HCT116 (cell line): ENCODE results near the gene KRTAP1-4. TPM values are rescaled to one million over a fixed set of nuclear protein-coding genes. Genes with fewer than 3 reads are reported as not detected.

Experiments
- ATAC-seq: fragments of 200-7000 bp; cut with Tn5 transposase; 2 replicates; pipeline ENCODE4 v1.9.1; 2020; ENCODE audit warnings: mild to moderate bottlenecking, moderate library complexity
- BruUV-seq: library from RNA; stranded (reverse); fragments of 400-500 nt; replicated peaks from 2 replicates; lab custom pipeline; 2021; lab: Mats Ljungman, UMichigan
- CTCF ChIA-PET: fragments of 300-600 bp; sonication (Branson Sonifier 250); formaldehyde crosslinking; loops from one replicate; lab custom pipeline; 2021; ENCODE audit warnings: antibody characterized with exemption; lab: Charles Lee
- POLR2A ChIA-PET: fragments of 300-600, 350-600 bp; sonication (Branson Sonifier 250); formaldehyde crosslinking; loops from one replicate; lab custom pipeline; 2021; ENCODE audit warnings: antibody characterized with exemption; lab: Charles Lee
- RAD21 ChIA-PET, 2 experiments: fragments of 300-600 bp; sonication (Branson Sonifier 250); formaldehyde crosslinking; loops; one replicate each; lab custom pipeline; 2023; ENCODE audit warnings: low total read pairs in 2 of 2; ENCODE audit not compliant: uncharacterized antibody in 2 of 2, unreplicated experiment in 2 of 2, low non-redundant PET in 1 of 2; lab: Charles Lee
- DNase-seq: peaks from one replicate; pipeline ENCODE4 v3.0.0-alpha.2; 2010; ENCODE audit warnings: low read depth, low spot score
- H2AFZ ChIP-seq: fragments of 200-600 bp; shearing (Covaris generic), sonication (generic); 2 replicates; pipeline ENCODE4 v1.6.1; 2017; ENCODE audit warnings: low read depth, mixed run types, mixed read lengths, antibody characterized with exemption, low read length; ENCODE audit not compliant: poor library complexity, severe bottlenecking
- H3K27ac ChIP-seq: 2 replicates; pipeline ENCODE4 v1.5.1; 2012; ENCODE audit warnings: low read depth, low read length
- H3K27me3 ChIP-seq: fragments of 200-600 bp; sonication (generic); 2 replicates; pipeline ENCODE4 v1.6.1; 2016; ENCODE audit warnings: mixed run types, low read length, mixed read lengths; ENCODE audit not compliant: insufficient read depth
- H3K36me3 ChIP-seq, 2 experiments: fragments of 200-500 bp in 1 of 2; fragments of 200-600 bp in 1 of 2; sonication (Bioruptor generic) in 1 of 2; sonication (generic) in 1 of 2; 2 replicates each; pipeline versions ENCODE4 v1.5.1 to v1.6.1; 2014 to 2016; ENCODE audit warnings: low read length in 2 of 2, inconsistent platforms in 1 of 2, mixed read lengths in 1 of 2, mixed run types in 1 of 2; ENCODE audit not compliant: insufficient read depth in 2 of 2, control insufficient read depth in 1 of 2
- H3K4me1 ChIP-seq, 2 experiments: fragments of 200-600 bp in 1 of 2; sonication (generic) in 1 of 2; 2 replicates each; pipeline versions ENCODE4 v1.5.1 to v1.6.1; 2012 to 2017; ENCODE audit warnings: low read length in 2 of 2, inconsistent platforms in 1 of 2, mild to moderate bottlenecking in 1 of 2, mixed read lengths in 1 of 2, mixed run types in 1 of 2, moderate library complexity in 1 of 2; ENCODE audit not compliant: insufficient read depth in 2 of 2, control insufficient read depth in 1 of 2
- H3K4me2 ChIP-seq: fragments of 200-600 bp; sonication (generic); 2 replicates; pipeline ENCODE4 v1.6.1; 2017; ENCODE audit warnings: mixed run types, low read length, mixed read lengths
- H3K4me3 ChIP-seq, 2 experiments: fragments of 200-600 bp in 1 of 2; sonication (generic) in 1 of 2; replicated peaks in 1 of 2; 2 replicates each; pipeline ENCODE4 v1.5.1; 2011 to 2016; ENCODE audit warnings: low read length in 2 of 2, control low read depth in 1 of 2, low read depth in 1 of 2, mild to moderate bottlenecking in 1 of 2, mixed read lengths in 1 of 2, mixed run types in 1 of 2
- H3K79me2 ChIP-seq: fragments of 200-600 bp; sonication (generic); 2 replicates; pipeline ENCODE4 v1.6.1; 2017; ENCODE audit warnings: mild to moderate bottlenecking, mixed run types, low read length, moderate library complexity, mixed read lengths; ENCODE audit not compliant: insufficient read depth
- H3K9ac ChIP-seq: fragments of 200-600 bp; sonication (generic); 2 replicates; pipeline ENCODE4 v1.6.1; 2016; ENCODE audit warnings: low read length, mixed read lengths
- H3K9me2 ChIP-seq: fragments of 200-600 bp; sonication (generic), shearing (Covaris generic); 2 replicates; pipeline ENCODE4 v1.6.1; 2017; ENCODE audit warnings: mixed run types, mild to moderate bottlenecking, moderate library complexity; ENCODE audit not compliant: insufficient read depth
- H3K9me3 ChIP-seq, 2 experiments: fragments of 200-500 bp in 1 of 2; fragments of 200-600 bp in 1 of 2; sonication (Bioruptor generic) in 1 of 2; sonication (generic) in 1 of 2; 2 replicates each; pipeline ENCODE4 v1.6.1; 2014 to 2017; ENCODE audit warnings: low read length in 2 of 2, mixed read lengths in 2 of 2, inconsistent platforms in 1 of 2, low read depth in 1 of 2, mild to moderate bottlenecking in 1 of 2, mixed run types in 1 of 2, moderate library complexity in 1 of 2; ENCODE audit not compliant: control insufficient read depth in 1 of 2, insufficient read depth in 1 of 2
- H4K20me1 ChIP-seq: fragments of 200-600 bp; sonication (generic), shearing (Covaris generic); 2 replicates; pipeline ENCODE4 v1.6.1; 2017; ENCODE audit warnings: mixed run types, mild to moderate bottlenecking, moderate library complexity; ENCODE audit not compliant: insufficient read depth
- ATF3 ChIP-seq: IDR thresholded peaks from 2 replicates; pipeline ENCODE4 v1.6.1; 2012
- CBX3 ChIP-seq: IDR thresholded peaks from 2 replicates; pipeline ENCODE4 v1.6.1; 2012; ENCODE audit warnings: low read depth
- CEBPB ChIP-seq: IDR thresholded peaks from 2 replicates; pipeline ENCODE4 v1.6.1; 2012; ENCODE audit warnings: low read depth
- EGR1 ChIP-seq: IDR thresholded peaks from 2 replicates; pipeline ENCODE4 v1.6.1; 2012; ENCODE audit warnings: low read depth
- ELF1 ChIP-seq: IDR thresholded peaks from 2 replicates; pipeline ENCODE4 v1.6.1; 2012; ENCODE audit warnings: low read depth, borderline replicate concordance
- EZH2 ChIP-seq: fragments of 200-600 bp; sonication (generic); IDR thresholded peaks from 2 replicates; pipeline ENCODE4 v1.6.1; 2017; ENCODE audit warnings: antibody characterized with exemption, mixed run types
- EZH2phosphoT487 ChIP-seq: fragments of 200-600 bp; IDR thresholded peaks from 2 replicates; pipeline ENCODE4 v1.6.1; 2018; ENCODE audit warnings: antibody characterized with exemption, borderline replicate concordance
- FOSL1 ChIP-seq: IDR thresholded peaks from 2 replicates; pipeline ENCODE4 v1.6.1; 2012; ENCODE audit warnings: low read depth
- JUND ChIP-seq: IDR thresholded peaks from 2 replicates; pipeline ENCODE4 v1.6.1; 2012
- MAX ChIP-seq: IDR thresholded peaks from 2 replicates; pipeline ENCODE4 v1.6.1; 2012
- POLR2A ChIP-seq: IDR thresholded peaks from 2 replicates; pipeline ENCODE4 v1.7.0; 2011; ENCODE audit warnings: borderline replicate concordance; ENCODE audit not compliant: insufficient read depth, insufficient read length; ENCODE audit errors: extremely low read depth
- POLR2AphosphoS5 ChIP-seq: IDR thresholded peaks from 2 replicates; pipeline ENCODE4 v1.6.1; 2011; ENCODE audit warnings: mild to moderate bottlenecking, low read depth, low read length, moderate library complexity
- RAD21 ChIP-seq: IDR thresholded peaks from 2 replicates; pipeline ENCODE4 v1.6.1; 2012; ENCODE audit warnings: low read depth, mild to moderate bottlenecking
- REST ChIP-seq: IDR thresholded peaks from 2 replicates; pipeline ENCODE4 v1.6.1; 2012; ENCODE audit warnings: low read depth
- SIN3A ChIP-seq: IDR thresholded peaks from 2 replicates; pipeline ENCODE4 v1.6.1; 2012; ENCODE audit warnings: low read depth
- SP1 ChIP-seq: IDR thresholded peaks from 2 replicates; pipeline ENCODE4 v1.6.1; 2012; ENCODE audit warnings: low read depth
- TCF7L2 ChIP-seq: IDR thresholded peaks from 2 replicates; pipeline ENCODE4 v1.7.0; 2011; ENCODE audit warnings: borderline replicate concordance, inconsistent platforms; ENCODE audit not compliant: insufficient read depth, insufficient read length; ENCODE audit errors: extremely low read depth
- YY1 ChIP-seq: IDR thresholded peaks from 2 replicates; pipeline ENCODE4 v1.6.1; 2011; ENCODE audit warnings: low read length, low read depth, moderate library complexity, mild to moderate bottlenecking; ENCODE audit not compliant: insufficient replicate concordance; ENCODE audit errors: extremely low read depth
- ZFX ChIP-seq: fragments of 450-650 bp; IDR thresholded peaks from 2 replicates; pipeline ENCODE4 v1.6.1; 2017
- ZNF274 ChIP-seq: fragments of 200-500 bp; sonication (Bioruptor generic); IDR thresholded peaks from 2 replicates; pipeline ENCODE4 v1.6.1; 2014; ENCODE audit warnings: mild to moderate bottlenecking, low read depth, low read length, inconsistent platforms
- intact Hi-C: fragments of 100-400 bp; cut with micrococcal nuclease; formaldehyde crosslinking; loops from 2 replicates; pipeline ENCODE4 v1.10.0; 2022
- total RNA-seq: library from RNA; stranded (reverse); gene quantifications from one replicate; pipeline ENCODE4 v1.2.1, GENCODE V29; 2021; ENCODE audit not compliant: unreplicated experiment

KRTAP1-4 gene
- total RNA-seq, 1 experiment from 2014 or later, result not detected

- intact Hi-C loops, result no loop called here
- TF ChIP-seq ZFX (no peak), FOSL1 (no peak), EZH2 (no peak), REST (no peak), POLR2AphosphoS5 (no peak), CEBPB (no peak), RAD21 (no peak), ATF3 (no peak), ELF1 (no peak), POLR2A (no peak), YY1 (no peak), CBX3 (no peak), SIN3A (no peak), TCF7L2 (no peak), JUND (no peak), EGR1 (no peak), MAX (no peak), EZH2phosphoT487 (no peak), SP1 (no peak), ZNF274 (no peak)
- CTCF ChIA-PET, result no interaction called here
Observed at GRCh38 chr17:41073676-41074075, 43.7 kb upstream of the KRTAP1-4 start.

More at GRCh38 chr17:41073676-41074075, 43.7 kb upstream of the KRTAP1-4 start:
- BruUV-seq, result no TSS peak
- Histone ChIP-seq H3K27ac (no peak overlapping the region), H4K20me1 (no peaks in the 10 kb centered on the region), H3K9me3 (no peaks in the 10 kb centered on the region), H3K4me3 (no peak overlapping the region), H3K4me2 (no peak overlapping the region), H3K4me1 (peaks cover 0 to 51% of the 10 kb centered on the region in 2 experiments; a peak in 2 of 4 replicates), H3K36me3 (peaks cover 0 to 84% of the 10 kb centered on the region in 2 experiments; a peak in 2 of 4 replicates), H3K79me2 (peaks cover 57% of the 10 kb centered on the region), H3K9me2 (no peaks in the 10 kb centered on the region), H3K27me3 (no peaks in the 10 kb centered on the region), H3K9ac (no peak overlapping the region), H2AFZ (no peak overlapping the region)
- ATAC-seq, result no peak
- POLR2A ChIA-PET, result no interaction called here
- DNase-seq, result no peak
- RAD21 ChIA-PET, result no interaction called here
